ENCODE results near the gene NFATC2.

The NFATC2 gene

GRCh38 chr20:51385646-51386530, 156.6 kb downstream of the NFATC2 start:
- peak in 1 of 2 experiments; percentile 29 for DNase-seq

- DNase-seq, result no peak
Observed at GRCh38 chr20:51384875-51385274, 157.6 kb downstream of the NFATC2 start.

GRCh38 chr20:51383891-51384510, 158.5 kb downstream of the NFATC2 start:
- DNase-seq, result no peak

- DNase-seq, result no peak
Observed at GRCh38 chr20:51382986-51383821, 159.3 kb downstream of the NFATC2 start.

GRCh38 chr20:51382111-51382985, 160.2 kb downstream of the NFATC2 start:
- DNase-seq, result no peak

- no peak for DNase-seq
Observed at GRCh38 chr20:51381557-51381956, 161.0 kb downstream of the NFATC2 start.

GRCh38 chr20:51380401-51381385, 161.8 kb downstream of the NFATC2 start:
- no peak for DNase-seq

- no peak for DNase-seq
Observed at GRCh38 chr20:51379601-51380341, 162.7 kb downstream of the NFATC2 start.

GRCh38 chr20:51378171-51378928, 164.2 kb downstream of the NFATC2 start:
- DNase-seq, result no peak

GRCh38 chr20:51377132-51377531, 165.4 kb downstream of the NFATC2 start:
- no peak for DNase-seq

- no peak for DNase-seq
Observed at GRCh38 chr20:51376111-51376510, 166.4 kb downstream of the NFATC2 start.

GRCh38 chr20:51375561-51375960, 167.0 kb downstream of the NFATC2 start:
- DNase-seq, result no peak

GRCh38 chr20:51374961-51375360, 167.6 kb downstream of the NFATC2 start:
- DNase-seq, result no peak

- DNase-seq, result no peak
Observed at GRCh38 chr20:51374456-51374830, 168.1 kb downstream of the NFATC2 start.

GRCh38 chr20:51373713-51374455, 168.6 kb downstream of the NFATC2 start:
- no peak for DNase-seq

- no peak for DNase-seq
Observed at GRCh38 chr20:51372966-51373365, 169.6 kb downstream of the NFATC2 start.

GRCh38 chr20:51372176-51372803, 170.2 kb downstream of the NFATC2 start:
- peak in 1 of 2 experiments; percentile 54 for DNase-seq

GRCh38 chr20:51371720-51372119, 170.8 kb downstream of the NFATC2 start:
- DNase-seq, result no peak

Data from NCI-H446 (cell line).